GM18519 (cell line): ENCODE measurements around the gene CLMN.

ENCODE experiments used
- ATAC-seq: cut with Tn5 transposase; IDR thresholded peaks from one replicate; pipeline ENCODE4 v1.9.1; 2021; ENCODE audit warnings: mild to moderate bottlenecking, moderate library complexity; ENCODE audit not compliant: unreplicated experiment, low FRiP score

CLMN gene, protein sequence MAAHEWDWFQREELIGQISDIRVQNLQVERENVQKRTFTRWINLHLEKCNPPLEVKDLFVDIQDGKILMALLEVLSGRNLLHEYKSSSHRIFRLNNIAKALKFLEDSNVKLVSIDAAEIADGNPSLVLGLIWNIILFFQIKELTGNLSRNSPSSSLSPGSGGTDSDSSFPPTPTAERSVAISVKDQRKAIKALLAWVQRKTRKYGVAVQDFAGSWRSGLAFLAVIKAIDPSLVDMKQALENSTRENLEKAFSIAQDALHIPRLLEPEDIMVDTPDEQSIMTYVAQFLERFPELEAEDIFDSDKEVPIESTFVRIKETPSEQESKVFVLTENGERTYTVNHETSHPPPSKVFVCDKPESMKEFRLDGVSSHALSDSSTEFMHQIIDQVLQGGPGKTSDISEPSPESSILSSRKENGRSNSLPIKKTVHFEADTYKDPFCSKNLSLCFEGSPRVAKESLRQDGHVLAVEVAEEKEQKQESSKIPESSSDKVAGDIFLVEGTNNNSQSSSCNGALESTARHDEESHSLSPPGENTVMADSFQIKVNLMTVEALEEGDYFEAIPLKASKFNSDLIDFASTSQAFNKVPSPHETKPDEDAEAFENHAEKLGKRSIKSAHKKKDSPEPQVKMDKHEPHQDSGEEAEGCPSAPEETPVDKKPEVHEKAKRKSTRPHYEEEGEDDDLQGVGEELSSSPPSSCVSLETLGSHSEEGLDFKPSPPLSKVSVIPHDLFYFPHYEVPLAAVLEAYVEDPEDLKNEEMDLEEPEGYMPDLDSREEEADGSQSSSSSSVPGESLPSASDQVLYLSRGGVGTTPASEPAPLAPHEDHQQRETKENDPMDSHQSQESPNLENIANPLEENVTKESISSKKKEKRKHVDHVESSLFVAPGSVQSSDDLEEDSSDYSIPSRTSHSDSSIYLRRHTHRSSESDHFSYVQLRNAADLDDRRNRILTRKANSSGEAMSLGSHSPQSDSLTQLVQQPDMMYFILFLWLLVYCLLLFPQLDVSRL

GRCh38 chr14:95319312-95320077, at the start of gene CLMN:
CLMN (minus strand) TSS chr14:95319908; CDS start chr14:95319792, 116 bp downstream.
- ATAC-seq, result no peak

- ATAC-seq, result no peak
Observed at GRCh38 chr14:95365401-95365800, 45.7 kb upstream of the CLMN start.

GRCh38 chr14:95364481-95365209, 44.9 kb upstream of the CLMN start:
- ATAC-seq, result no peak

GRCh38 chr14:95363468-95363954, 43.8 kb upstream of the CLMN start:
- no peak for ATAC-seq

DNA sequence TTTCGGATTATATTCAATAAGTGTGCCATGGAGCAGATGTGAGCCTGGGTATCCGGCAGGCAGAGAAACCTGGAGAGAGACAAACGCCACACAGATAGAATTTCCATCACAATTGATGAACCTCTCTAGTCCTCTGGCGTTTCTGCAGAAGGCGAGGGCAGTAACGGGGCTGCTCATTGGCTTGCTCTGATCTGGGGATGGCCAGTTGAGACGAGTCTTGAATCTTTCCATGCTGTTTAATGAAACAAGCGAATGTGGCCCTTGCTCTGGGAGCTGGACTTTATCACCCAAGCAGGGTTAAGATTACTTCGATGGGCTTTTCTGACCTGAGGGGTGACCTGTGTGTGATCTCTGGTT, 42.4 kb upstream of the CLMN start:
- ATAC-seq, result no peak

- ATAC-seq, result no peak
Observed at GRCh38 chr14:95361373-95362137, 41.8 kb upstream of the CLMN start.

GRCh38 chr14:95360828-95361227, 41.1 kb upstream of the CLMN start:
- no peak for ATAC-seq

GRCh38 chr14:95359994-95360826, 40.5 kb upstream of the CLMN start:
- no peak for ATAC-seq

DNA sequence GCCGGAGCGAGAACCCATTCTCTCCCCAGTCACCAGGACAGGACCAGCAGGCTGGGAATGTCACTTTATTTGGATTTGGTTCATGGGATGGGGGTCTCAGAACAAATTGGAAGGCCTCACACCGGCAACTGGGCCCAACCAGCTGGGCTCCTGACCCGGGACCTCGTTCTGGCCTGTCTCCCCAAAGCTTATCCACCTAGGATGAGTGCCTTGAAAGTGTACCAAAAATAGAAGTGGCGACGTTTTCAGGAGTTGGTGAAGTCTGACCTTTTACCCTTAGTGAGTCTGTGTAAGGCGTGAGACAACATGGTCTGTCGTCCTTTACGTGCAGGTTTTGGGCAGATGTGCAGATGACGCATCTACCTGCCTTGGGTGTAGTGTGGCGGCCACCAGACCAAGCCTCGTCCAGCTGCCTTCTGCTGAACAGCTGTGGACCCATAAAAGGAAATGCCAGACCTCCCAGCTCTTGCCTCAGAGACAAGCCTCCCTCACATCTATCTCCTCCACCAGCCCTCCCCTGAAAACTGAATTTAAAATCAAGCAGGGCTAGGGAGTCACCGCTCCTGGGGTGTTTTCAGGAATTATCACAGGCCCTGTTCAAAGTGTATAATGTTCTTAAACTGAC, 36.6 kb upstream of the CLMN start:
- ATAC-seq, result no peak

DNA sequence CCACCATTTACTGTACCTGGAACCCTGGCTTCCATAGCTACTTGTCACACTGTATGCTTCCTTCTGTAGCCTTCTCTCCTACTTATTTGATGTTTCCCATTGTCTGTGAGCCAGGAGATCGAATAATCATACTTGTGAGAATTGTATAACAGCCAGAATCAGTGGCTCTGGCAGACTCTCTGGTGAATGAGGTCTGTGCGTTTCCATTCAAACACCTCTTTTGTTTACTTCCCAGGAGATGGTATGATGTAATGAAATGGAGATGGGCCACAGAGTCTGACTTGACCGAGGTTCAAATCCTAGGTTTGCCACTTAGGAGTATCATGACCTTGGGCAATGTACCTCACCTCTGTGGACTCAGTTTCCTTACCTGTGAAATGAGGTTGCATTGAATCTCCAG, 35.7 kb upstream of the CLMN start:
- ATAC-seq, result no peak

- no peak for ATAC-seq
Observed at GRCh38 chr14:95354834-95355233, 35.1 kb upstream of the CLMN start.

GRCh38 chr14:95353664-95354063, 34.0 kb upstream of the CLMN start:
- no peak for ATAC-seq

DNA sequence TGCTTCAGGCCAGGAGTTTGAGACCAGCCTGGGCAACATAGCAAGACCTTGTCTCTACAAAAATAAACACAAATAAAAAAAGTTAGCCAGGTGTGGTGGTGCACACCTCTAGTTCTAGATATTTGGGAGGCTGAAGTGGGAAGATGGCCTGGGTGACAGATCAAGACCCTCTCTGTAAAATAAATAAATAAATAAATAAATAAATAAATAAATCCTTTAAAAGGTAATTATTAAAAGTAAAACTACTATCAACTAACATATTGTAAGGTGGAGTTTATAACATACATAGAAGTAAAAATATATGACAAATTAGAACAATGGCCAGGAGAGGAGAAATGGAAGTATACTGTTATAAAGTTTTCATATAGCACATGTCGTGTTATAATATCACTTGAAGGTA, 33.3 kb upstream of the CLMN start:
- no peak for ATAC-seq

DNA sequence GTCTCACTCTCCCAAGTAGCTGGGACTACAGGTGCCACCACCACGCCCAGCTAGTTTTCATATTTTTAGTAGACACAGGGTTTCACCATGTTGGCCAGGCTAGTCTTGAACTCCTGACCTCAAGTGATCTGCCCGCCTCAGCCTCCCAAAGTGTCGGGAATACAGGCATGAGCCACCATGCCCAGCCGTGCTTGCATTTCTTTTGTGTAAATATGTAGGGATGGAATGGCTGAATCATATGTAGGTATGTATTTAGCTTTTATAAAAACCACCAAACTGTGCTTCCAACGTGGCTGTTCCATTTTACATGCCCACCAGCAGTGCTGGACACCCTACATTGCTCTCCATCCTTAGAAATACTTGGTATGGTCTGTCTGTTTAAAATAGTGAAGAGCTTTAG, 32.8 kb upstream of the CLMN start:
- ATAC-seq, result no peak

DNA sequence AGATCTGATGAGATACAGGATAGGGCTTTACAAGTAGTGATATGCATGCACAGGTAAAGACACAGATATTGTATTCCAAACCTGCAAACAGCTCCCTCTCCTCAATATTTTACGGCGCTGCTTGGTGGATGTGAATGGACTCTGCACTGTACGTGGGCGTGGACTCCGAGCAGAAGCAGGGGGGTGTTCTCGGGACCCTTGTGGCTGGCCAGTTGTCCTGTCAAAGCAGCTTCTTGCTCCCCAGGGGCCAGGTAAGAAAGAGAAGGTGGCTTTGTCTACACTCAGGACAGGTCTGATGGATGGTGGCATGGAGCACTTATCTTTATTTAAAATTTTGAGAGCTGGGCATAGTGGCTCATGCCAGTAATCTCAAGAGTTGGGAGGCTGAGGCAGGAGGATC, 29.5 kb upstream of the CLMN start:
- ATAC-seq, result no peak

DNA sequence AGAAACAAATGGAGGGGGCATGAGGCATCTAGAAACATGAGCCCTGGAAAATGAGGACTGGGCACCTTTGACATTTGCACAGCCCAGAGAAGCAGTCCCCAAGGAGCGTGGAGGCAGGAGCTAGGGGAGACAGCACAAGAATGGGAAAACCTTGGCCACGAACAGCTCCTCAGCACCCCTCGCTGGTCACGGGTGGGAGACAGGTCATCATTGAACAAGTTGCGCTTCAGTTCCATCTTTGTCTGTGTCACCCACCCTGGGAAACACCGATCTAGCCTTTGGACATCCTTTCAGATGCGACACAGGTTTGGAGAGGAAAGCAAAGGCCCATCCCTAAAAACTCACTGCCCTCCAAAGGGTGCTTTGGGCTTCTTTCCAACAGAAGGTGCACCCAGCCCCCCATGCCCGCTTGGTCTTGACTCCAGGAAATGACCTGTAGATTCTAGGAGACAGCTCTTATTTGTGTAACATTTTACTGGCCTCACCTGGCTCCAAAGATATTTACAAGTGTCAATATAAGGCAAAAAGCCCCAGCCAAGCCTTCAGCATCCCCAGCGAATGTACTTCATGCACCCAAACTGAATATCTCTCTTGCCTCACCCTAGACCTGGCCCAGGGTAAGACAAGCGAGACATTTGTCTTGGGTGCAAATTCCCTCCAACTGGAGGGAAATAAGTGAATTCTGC, 28.8 kb upstream of the CLMN start:
- ATAC-seq, result no peak

DNA sequence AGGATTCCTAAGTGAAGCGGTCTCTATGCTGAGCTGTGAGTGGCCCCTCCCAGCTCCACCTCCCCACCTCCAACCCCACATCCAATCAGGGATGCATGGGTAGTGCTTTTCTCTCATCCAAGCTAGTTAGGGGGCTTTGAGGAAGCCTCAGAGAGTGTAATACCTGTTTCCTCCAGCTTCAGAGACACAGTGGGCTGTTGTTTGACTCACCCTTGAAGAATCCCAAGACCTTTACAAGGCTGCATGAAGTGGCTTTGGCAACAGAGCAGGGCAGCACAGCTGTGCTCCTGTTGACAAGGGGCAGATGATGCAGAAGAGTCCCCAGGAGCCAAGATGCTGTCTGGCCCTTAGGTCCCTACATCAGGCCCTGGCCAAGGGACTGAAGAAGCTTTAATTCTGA, 27.1 kb upstream of the CLMN start:
- ATAC-seq, result no peak
